ENCODE data around the gene NUMB. TPM values are rescaled to one million over a fixed set of nuclear protein-coding genes. Genes with fewer than 3 reads are reported as not detected.

The NUMB gene
- total and polyA plus RNA-seq, 2 of the 4 experiments (the other 2 are of a cell fraction), result 45.9 to 114 TPM

Small RNAs within 50 kb of the gene (microRNA-seq; reads per million reads assigned to microRNA genes)
- gene RNU6-419P (ENCODE audit: insufficient read depth, insufficient read length), result not detected

Small RNAs within 50 kb of the gene (small RNA-seq; reads per million reads assigned to genes)
- gene RNU6-419P, result 0 reads per million in 5 experiments

Other genes starting within 250 kb of the NUMB start
- gene PAPLN, start 221.0 kb downstream of the NUMB start, total RNA-seq (2012; rRNA removed), result 0.28 and 0.36 TPM in 2 replicates
- gene PAPLN, start 221.0 kb downstream of the NUMB start, polyA plus RNA-seq (2012; rRNA removed), result 0.83 and 1.2 TPM in 2 replicates
- 11.7 and 12.9 TPM in 2 replicates for gene RIOX1, start 32.4 kb upstream of the NUMB start, total RNA-seq (2012; rRNA removed)
- gene RIOX1, start 32.4 kb upstream of the NUMB start, polyA plus RNA-seq (2012; rRNA removed), result 9.5 and 10.1 TPM in 2 replicates
- 5.2 and 5.6 TPM in 2 replicates for gene ACOT1, start 78.6 kb upstream of the NUMB start, total RNA-seq (2012; rRNA removed)
- gene ACOT1, start 78.6 kb upstream of the NUMB start, polyA plus RNA-seq (2012; rRNA removed), result 4.8 and 5.5 TPM in 2 replicates
- gene HEATR4, start 100.4 kb upstream of the NUMB start, total RNA-seq (2012; rRNA removed), result not detected in 2 replicates
- gene HEATR4, start 100.4 kb upstream of the NUMB start, polyA plus RNA-seq (2012; rRNA removed), result not detected in 2 replicates
- gene ACOT2, start 110.7 kb upstream of the NUMB start, total RNA-seq (2012; rRNA removed), result 19.7 and 24.7 TPM in 2 replicates
- 33.1 and 34.9 TPM in 2 replicates for gene ACOT2, start 110.7 kb upstream of the NUMB start, polyA plus RNA-seq (2012; rRNA removed)
- 0.28 and 0.54 TPM in 2 replicates for gene ACOT4, start 133.3 kb upstream of the NUMB start, total RNA-seq (2012; rRNA removed)
- 0.22 and 0.34 TPM in 2 replicates for gene ACOT4, start 133.3 kb upstream of the NUMB start, polyA plus RNA-seq (2012; rRNA removed)
- not detected in 2 replicates for gene ACOT6, start 154.0 kb upstream of the NUMB start, total RNA-seq (2012; rRNA removed)
- not detected in 2 replicates for gene ACOT6, start 154.0 kb upstream of the NUMB start, polyA plus RNA-seq (2012; rRNA removed)
- 5.4 and 9.7 TPM in 2 replicates for gene DNAL1, start 186.4 kb upstream of the NUMB start, total RNA-seq (2012; rRNA removed)
- 3.2 and 4.5 TPM in 2 replicates for gene DNAL1, start 186.4 kb upstream of the NUMB start, polyA plus RNA-seq (2012; rRNA removed)

All from IMR-90 (cell line).